Ascending aorta (tissue), 2 donors: Measurements from ENCODE around the gene AQP5. TPM values are rescaled to one million over a fixed set of nuclear protein-coding genes. Genes with fewer than 3 reads are reported as not detected.

Source experiments
- DNase-seq, 2 donors: peaks; one replicate each; pipeline ENCODE4 v3.0.0-alpha.2; 2019; ENCODE audit warnings: low spot score in 2 of 2
- H3K27ac ChIP-seq, 2 donors: fragments of 200-600 bp; sonication (generic); one replicate each; pipeline ENCODE4 v1.5.1; 2016 to 2017; ENCODE audit warnings: mild to moderate bottlenecking in 1 of 2
- H3K27me3 ChIP-seq: fragments of 200-600 bp; sonication (generic); one replicate; pipeline ENCODE4 v1.5.1; 2017
- H3K36me3 ChIP-seq, 2 donors: fragments of 200-600 bp; sonication (generic); one replicate each; pipeline ENCODE4 v1.5.1; 2016
- H3K4me1 ChIP-seq, 2 donors: fragments of 200-600 bp; sonication (generic); one replicate each; pipeline ENCODE4 v1.5.1; 2016 to 2017; ENCODE audit warnings: mild to moderate bottlenecking in 1 of 2
- H3K4me3 ChIP-seq, 2 donors: fragments of 200-600 bp; sonication (generic); one replicate each; pipeline ENCODE4 v1.5.1; 2016 to 2017; ENCODE audit warnings: mild to moderate bottlenecking in 1 of 2
- H3K9me3 ChIP-seq, 2 donors: fragments of 200-600 bp; sonication (generic); one replicate each; pipeline ENCODE4 v1.5.1; 2016
- CTCF ChIP-seq, 3 experiments: fragments of 200-600 bp in 2 of 3; fragments of 450-650 bp in 1 of 3; sonication (generic) in 2 of 3; IDR thresholded peaks; one replicate each; pipeline ENCODE4 v1.5.1; 2016 to 2019; ENCODE audit warnings: antibody characterized with exemption in 3 of 3, mild to moderate bottlenecking in 1 of 3, moderate library complexity in 1 of 3
- intact Hi-C: fragments of 100-400 bp; cut with DNase I; formaldehyde crosslinking; loops from one replicate; pipeline ENCODE4 v1.15.1; 2023
- total RNA-seq: library from RNA; depleted of rRNA; stranded (reverse); fragments of >200 nt; gene quantifications from one replicate; pipeline ENCODE4 v1.1.0, GENCODE V29; 2016

The AQP5 gene
- total RNA-seq, 1 donor from 2014 or later, result not detected

- peak in 1 of 2 donors; percentile 63 for DNase-seq
- H3K36me3 ChIP-seq, result no peaks in the 10 kb centered on the region
- H3K4me1 ChIP-seq, result no peaks in the 10 kb centered on the region
- no peak overlapping the region for H3K27ac ChIP-seq
- intact Hi-C loops, result no loop called here
- no peaks in the 10 kb centered on the region for H3K9me3 ChIP-seq
- no peak for TF ChIP-seq CTCF (IDR thresholded peaks at IDR 0.05)
- no peaks in the 10 kb centered on the region for H3K27me3 ChIP-seq
- no peak overlapping the region for H3K4me3 ChIP-seq
Observed at GRCh38 chr12:49920241-49920914, 41.3 kb upstream of the AQP5 start.

- H3K27ac ChIP-seq, result no peak overlapping the region
- no peak for TF ChIP-seq CTCF (IDR thresholded peaks at IDR 0.05)
- intact Hi-C loops, result no loop called here
- no peaks in the 10 kb centered on the region for H3K27me3 ChIP-seq
- H3K4me3 ChIP-seq, result no peak overlapping the region
- H3K36me3 ChIP-seq, result no peaks in the 10 kb centered on the region
- peak in 1 of 2 donors; percentile 38 for DNase-seq
- H3K9me3 ChIP-seq, result no peaks in the 10 kb centered on the region
- H3K4me1 ChIP-seq, result no peaks in the 10 kb centered on the region
Observed at GRCh38 chr12:49920915-49921286, 40.8 kb upstream of the AQP5 start.

- no peak overlapping the region for H3K4me3 ChIP-seq
- H3K27ac ChIP-seq, result no peak overlapping the region
- no peaks in the 10 kb centered on the region for H3K4me1 ChIP-seq
- no peaks in the 10 kb centered on the region for H3K27me3 ChIP-seq
- no peaks in the 10 kb centered on the region for H3K9me3 ChIP-seq
- DNase-seq, result no peak
- TF ChIP-seq CTCF (IDR thresholded peaks at IDR 0.05), result no peak
- H3K36me3 ChIP-seq, result no peaks in the 10 kb centered on the region
- intact Hi-C loops, result no loop called here
Observed at GRCh38 chr12:49921299-49921698, 40.4 kb upstream of the AQP5 start.

- Histone ChIP-seq H3K27me3 (no peaks in the 10 kb centered on the region), H3K36me3 (no peaks in the 10 kb centered on the region), H3K27ac (peak overlapping the region in 1 of 2 donors; percentile 18), H3K4me3 (no peak overlapping the region), H3K9me3 (no peaks in the 10 kb centered on the region), H3K4me1 (no peaks in the 10 kb centered on the region)
- intact Hi-C loops, result no loop called here
- DNase-seq, result peak in 1 of 2 donors; percentile 35
- no peak for TF ChIP-seq CTCF (IDR thresholded peaks at IDR 0.05)
Observed at GRCh38 chr12:49921936-49922335, 39.7 kb upstream of the AQP5 start.

- Histone ChIP-seq H3K4me3 (no peak overlapping the region), H3K9me3 (no peaks in the 10 kb centered on the region), H3K4me1 (no peaks in the 10 kb centered on the region), H3K27ac (peak overlapping the region in 1 of 2 donors; percentile 18), H3K27me3 (no peaks in the 10 kb centered on the region), H3K36me3 (no peaks in the 10 kb centered on the region)
- peak in 1 of 2 donors; percentile 61 for DNase-seq
- TF ChIP-seq CTCF (IDR thresholded peaks at IDR 0.05), result no peak
- intact Hi-C loops, result no loop called here
Observed at GRCh38 chr12:49922349-49923034, 39.2 kb upstream of the AQP5 start.
